Heart left ventricle (tissue), 16 donors: Measurements from ENCODE around the gene CD2BP2. TPM values are rescaled to one million over a fixed set of nuclear protein-coding genes. Genes with fewer than 3 reads are reported as not detected.

ENCODE experiments used
- ATAC-seq, 4 donors: fragments of 200-7000 bp; cut with Tn5 transposase; one replicate each; pipeline ENCODE4 v1.9.1; 2020 to 2022; ENCODE audit warnings: moderate library complexity in 4 of 4, mild to moderate bottlenecking in 3 of 4, moderate number of reproducible peaks in 1 of 4
- DNase-seq, 5 donors: peaks; one replicate each; pipeline ENCODE4 v3.0.0-alpha.2; 2020
- H3K27ac ChIP-seq, 12 donors: fragments of 200-600 bp; sonication (generic) in 4 of 12; one replicate each; pipeline versions ENCODE4 v1.5.0 to v1.8.0; 2016 to 2022; ENCODE audit warnings: mild to moderate bottlenecking in 2 of 12
- H3K27me3 ChIP-seq, 9 donors: fragments of 200-600 bp; sonication (generic) in 2 of 9; one replicate each; pipeline versions ENCODE4 v1.5.1 to v1.8.0; 2016 to 2022; ENCODE audit warnings: mild to moderate bottlenecking in 3 of 9
- H3K36me3 ChIP-seq, 9 donors: fragments of 200-600 bp; sonication (generic) in 2 of 9; one replicate each; pipeline versions ENCODE4 v1.5.0 to v1.8.0; 2018 to 2022; ENCODE audit warnings: mild to moderate bottlenecking in 2 of 9
- H3K4me1 ChIP-seq, 12 donors: fragments of 200-600 bp; sonication (generic) in 4 of 12; one replicate each; pipeline versions ENCODE4 v1.5.0 to v1.8.0; 2016 to 2022; ENCODE audit warnings: mild to moderate bottlenecking in 3 of 12
- H3K4me3 ChIP-seq, 12 donors: fragments of 200-600 bp; sonication (generic) in 4 of 12; one replicate each; pipeline versions ENCODE4 v1.5.0 to v1.8.0; 2017 to 2022; ENCODE audit warnings: mild to moderate bottlenecking in 9 of 12, moderate library complexity in 4 of 12
- H3K9me3 ChIP-seq, 12 donors: fragments of 200-600 bp; sonication (generic) in 4 of 12; one replicate each; pipeline versions ENCODE4 v1.5.0 to v1.8.0; 2016 to 2022; ENCODE audit warnings: mild to moderate bottlenecking in 1 of 12
- POLR2A ChIP-seq, 2 donors: fragments of 450-650 bp; IDR thresholded peaks; one replicate each; pipeline ENCODE4 v1.6.1; 2017; ENCODE audit warnings: antibody characterized with exemption in 2 of 2, mild to moderate bottlenecking in 2 of 2, moderate library complexity in 2 of 2
- WGBS, 4 donors: extraction: QIAGEN DNeasy Blood & Tissue Kit in 2 of 4; methylation state at CpG; one replicate each; pipeline versions ENCODE4 v1.1.5 to v1.1.7; 2013 to 2018; 5-methylcytosine and 5-hydroxymethylcytosine counted together
- intact Hi-C, 10 donors: fragments of 100-400 bp; cut with DNase I; formaldehyde crosslinking; loops; one replicate each; pipeline versions ENCODE4 v1.11.1 to v1.14.2; 2022
- polyA plus RNA-seq, 2 donors: library from polyadenylated mRNA; stranded (reverse); fragments of 200-250 nt; gene quantifications; one replicate each; pipeline ENCODE4 v1.2.3, GENCODE V29; 2013
- total RNA-seq, 9 donors: library from RNA; depleted of rRNA in 2 of 9; stranded (reverse); fragments of >200 nt in 2 of 9; fragmentation: NEBNext Ultra II Directional in 3 of 9; extraction: Animal tissue kit (Norgen Biotek cat#: 25700) in 3 of 9; gene quantifications; one replicate each; pipeline versions ENCODE4 v1.1.0 to v1.2.4, GENCODE V29; 2016 to 2023
- TF ChIP-seq, protein P1 (sequence below), 12 donors: fragments of 200-600 bp; sonication (generic) in 4 of 12; IDR thresholded peaks; one replicate each; pipeline versions ENCODE4 v1.5.0 to v1.8.0; 2018 to 2022; ENCODE audit warnings: antibody characterized with exemption in 12 of 12, mild to moderate bottlenecking in 5 of 12
- donor health status: ischemic (EF 13 %, LVEDD 7.1; RV severe dilation, severe dysfunction).
- donor health status: healthy with polysubstance abuse.
- donor health status: DM: no; HTN: yes; CAD: no.
- donor health status: DM: no; HTN: no; CAD: no.
- donor health status: ischemic (EF 25% LVEDD 6.9; RV normal size, moderate dysfunction).
- donor health status: ischemic (EF 25% LVEDD 5.7; RV mildly dilated, moderate dysfunction).
- donor health status: healthy.
- donor health status: DM: yes; HTN: yes; CAD: no.
- donor health status: ischemic (EF 35%, LVEDD 5.7; RV mildly dilated, moderate dysfunction).
- donor health status: nonischemic (EF 11% LVEDD 7.7; RV severe dilation, severe dysfunction).
- donor health status: DM: yes; HTN: yes; CAD: no.
- donor health status: PGD.
- donor health status: ischemic (EF 29% LVEDD 5.4; RV normal size, mild dysfunction).
- donor health status: nonischemic (EF 23%, LVEDD 6.1; RV moderate dilation, normal function).

CD2BP2 gene
- total and polyA plus RNA-seq, 11 donors, result 21.5 to 54.5 (median 39.8) TPM

DNA sequence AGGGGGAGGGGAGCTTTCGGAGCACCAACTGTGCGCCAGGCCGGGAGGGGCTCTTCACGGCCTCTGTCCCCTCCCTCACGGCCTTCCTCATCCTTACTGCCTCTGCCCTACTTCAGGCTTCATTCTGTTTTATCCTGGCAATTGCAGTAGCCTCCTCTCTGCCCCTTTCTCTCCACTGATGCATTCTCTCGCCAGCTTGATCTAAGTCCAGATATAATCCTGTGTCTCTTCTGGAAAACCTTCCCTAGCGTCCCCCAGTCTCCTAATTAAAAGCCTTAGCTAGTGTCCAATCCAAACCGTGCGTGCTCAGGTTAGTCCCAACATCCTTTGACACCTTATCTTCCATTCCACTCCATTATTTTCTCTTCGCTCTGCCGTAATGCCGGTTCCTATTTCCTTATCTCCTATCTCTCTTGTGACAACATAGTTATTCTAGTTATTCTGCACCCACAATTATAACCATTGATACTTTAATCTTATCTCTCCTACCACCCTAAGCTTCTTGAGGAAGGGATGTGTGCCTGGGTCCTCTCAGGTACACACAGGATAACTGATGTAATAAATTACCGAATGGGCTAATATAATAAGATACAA lies 41.0 kb upstream of the CD2BP2 start:
- Histone ChIP-seq H3K4me1 (peaks cover 5 to 43% (median 22%) of the 10 kb centered on the region in 12 donors), H3K27me3 (no peaks in the 10 kb centered on the region), H3K27ac (peak overlapping the region; percentile 67 to 91 (median 84)), H3K9me3 (no peaks in the 10 kb centered on the region), H3K36me3 (peaks cover 0 to 19% (median 6%) of the 10 kb centered on the region in 9 donors), H3K4me3 (peak overlapping the region; percentile 58 to 99 (median 85))
- no peak for TF ChIP-seq POLR2A (IDR thresholded peaks at IDR 0.05)
- TF ChIP-seq, protein P1, sequence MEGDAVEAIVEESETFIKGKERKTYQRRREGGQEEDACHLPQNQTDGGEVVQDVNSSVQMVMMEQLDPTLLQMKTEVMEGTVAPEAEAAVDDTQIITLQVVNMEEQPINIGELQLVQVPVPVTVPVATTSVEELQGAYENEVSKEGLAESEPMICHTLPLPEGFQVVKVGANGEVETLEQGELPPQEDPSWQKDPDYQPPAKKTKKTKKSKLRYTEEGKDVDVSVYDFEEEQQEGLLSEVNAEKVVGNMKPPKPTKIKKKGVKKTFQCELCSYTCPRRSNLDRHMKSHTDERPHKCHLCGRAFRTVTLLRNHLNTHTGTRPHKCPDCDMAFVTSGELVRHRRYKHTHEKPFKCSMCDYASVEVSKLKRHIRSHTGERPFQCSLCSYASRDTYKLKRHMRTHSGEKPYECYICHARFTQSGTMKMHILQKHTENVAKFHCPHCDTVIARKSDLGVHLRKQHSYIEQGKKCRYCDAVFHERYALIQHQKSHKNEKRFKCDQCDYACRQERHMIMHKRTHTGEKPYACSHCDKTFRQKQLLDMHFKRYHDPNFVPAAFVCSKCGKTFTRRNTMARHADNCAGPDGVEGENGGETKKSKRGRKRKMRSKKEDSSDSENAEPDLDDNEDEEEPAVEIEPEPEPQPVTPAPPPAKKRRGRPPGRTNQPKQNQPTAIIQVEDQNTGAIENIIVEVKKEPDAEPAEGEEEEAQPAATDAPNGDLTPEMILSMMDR (IDR thresholded peaks at IDR 0.05), result no peak
- DNase-seq (no peak), ATAC-seq (no peak)
- 9 to 12% (median 9%) methylated on average over 13 of the region's 13 CpGs for WGBS, 4 donors
- intact Hi-C loops, result loop anchor here in 4 of 10 donors (1.0 to 5.0 kb wide), 3 partner anchors 17 to 39 kb away; partner anchors contain the start of gene CD2BP2 (in 1 of the 4)

- H3K36me3 ChIP-seq, result peaks cover 0 to 19% (median 6%) of the 10 kb centered on the region in 9 donors
- intact Hi-C loops, result loop anchor here in 4 of 10 donors (1.0 to 5.0 kb wide), 3 partner anchors 17 to 38 kb away; partner anchors contain the start of gene CD2BP2 (in 1 of the 4)
- 0 to 1% (median 0%) methylated on average over 33 to 103 of the region's 103 CpGs for WGBS, 4 donors
- H3K27ac ChIP-seq, result peak within 1 kb of the TSS; percentile 67 to 91 (median 84)
- peaks cover 5 to 36% (median 21%) of the 10 kb centered on the region in 12 donors for H3K4me1 ChIP-seq
- H3K27me3 ChIP-seq, result no peaks in the 10 kb centered on the region
- TF ChIP-seq POLR2A (IDR thresholded peaks at IDR 0.05), result peak in 1 of 2 donors; percentile 47
- TF ChIP-seq, protein P1 (IDR thresholded peaks at IDR 0.05), result peak in 8 of 12 donors; percentile 20 to 56 (median 41)
- DNase-seq (peak; percentile 89 to 94 (median 92)), ATAC-seq (peak; percentile 93 to 98 (median 98))
- H3K9me3 ChIP-seq, result no peaks in the 10 kb centered on the region
- H3K4me3 ChIP-seq, result peak within 1 kb of the TSS; percentile 58 to 99 (median 85)
Observed at GRCh38 chr16:30395155-30395991, 40.3 kb upstream of the CD2BP2 start, which contains the start of gene ZNF48. ZNF48 (plus strand) TSS chr16:30395420; CDS start chr16:30395795, 375 bp downstream.

GRCh38 chr16:30394592-30395154 lies 39.6 kb upstream of the CD2BP2 start:
- Histone ChIP-seq H3K27ac (peak overlapping the region; percentile 67 to 91 (median 84)), H3K4me3 (peak overlapping the region; percentile 58 to 99 (median 85)), H3K4me1 (peaks cover 5 to 31% (median 18%) of the 10 kb centered on the region in 12 donors), H3K36me3 (peaks cover 0 to 19% (median 6%) of the 10 kb centered on the region in 9 donors), H3K9me3 (no peaks in the 10 kb centered on the region), H3K27me3 (no peaks in the 10 kb centered on the region)
- intact Hi-C loops, result loop anchor here in 4 of 10 donors (1.0 to 5.0 kb wide), 3 partner anchors 16 to 37 kb away; partner anchors contain the start of gene CD2BP2 (in 1 of the 4)
- 4 to 8% (median 5%) methylated on average over 30 to 31 of the region's 31 CpGs for WGBS, 4 donors
- peak in 2 of 5 donors; percentile 65 to 71 for DNase-seq
- TF ChIP-seq, protein P1 (IDR thresholded peaks at IDR 0.05), result no peak
- no peak for TF ChIP-seq POLR2A (IDR thresholded peaks at IDR 0.05)
- peak in 3 of 4 donors; percentile 36 to 60 (median 56) for ATAC-seq
